ENCODE data around the gene ADTRP.

DNA sequence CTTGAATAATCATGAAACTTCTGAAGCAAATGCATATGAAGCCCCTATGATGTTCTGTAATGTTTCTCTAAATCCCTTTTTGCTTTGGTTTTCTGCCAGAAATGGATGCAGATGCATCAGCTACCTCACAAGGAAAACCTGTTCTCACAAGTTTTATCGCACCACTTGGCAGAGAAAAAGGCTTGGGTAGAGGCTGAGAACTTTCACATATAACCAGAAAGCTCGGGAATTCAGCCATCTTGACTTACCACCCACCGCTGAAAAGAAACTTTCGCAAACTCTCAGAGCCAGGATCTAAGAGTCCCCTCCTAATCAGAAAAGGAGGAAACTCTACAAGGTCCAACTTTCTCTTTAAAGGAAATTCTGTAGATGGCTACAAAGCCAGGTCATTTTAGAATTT lies 36.2 kb upstream of the ADTRP start:
- TF ChIP-seq, protein P1, sequence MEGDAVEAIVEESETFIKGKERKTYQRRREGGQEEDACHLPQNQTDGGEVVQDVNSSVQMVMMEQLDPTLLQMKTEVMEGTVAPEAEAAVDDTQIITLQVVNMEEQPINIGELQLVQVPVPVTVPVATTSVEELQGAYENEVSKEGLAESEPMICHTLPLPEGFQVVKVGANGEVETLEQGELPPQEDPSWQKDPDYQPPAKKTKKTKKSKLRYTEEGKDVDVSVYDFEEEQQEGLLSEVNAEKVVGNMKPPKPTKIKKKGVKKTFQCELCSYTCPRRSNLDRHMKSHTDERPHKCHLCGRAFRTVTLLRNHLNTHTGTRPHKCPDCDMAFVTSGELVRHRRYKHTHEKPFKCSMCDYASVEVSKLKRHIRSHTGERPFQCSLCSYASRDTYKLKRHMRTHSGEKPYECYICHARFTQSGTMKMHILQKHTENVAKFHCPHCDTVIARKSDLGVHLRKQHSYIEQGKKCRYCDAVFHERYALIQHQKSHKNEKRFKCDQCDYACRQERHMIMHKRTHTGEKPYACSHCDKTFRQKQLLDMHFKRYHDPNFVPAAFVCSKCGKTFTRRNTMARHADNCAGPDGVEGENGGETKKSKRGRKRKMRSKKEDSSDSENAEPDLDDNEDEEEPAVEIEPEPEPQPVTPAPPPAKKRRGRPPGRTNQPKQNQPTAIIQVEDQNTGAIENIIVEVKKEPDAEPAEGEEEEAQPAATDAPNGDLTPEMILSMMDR (IDR thresholded peaks at IDR 0.05) = no peak
- no peak for TF ChIP-seq POLR2AphosphoS5 (IDR thresholded peaks at IDR 0.05)
